GM21367 (cell line): ENCODE measurements around the gene DNAH17.

ENCODE experiments used
- ATAC-seq: cut with Tn5 transposase; IDR thresholded peaks from one replicate; pipeline ENCODE4 v1.9.1; 2021; ENCODE audit not compliant: unreplicated experiment

The DNAH17 gene

GRCh38 chr17:78396441-78397337, 180.5 kb downstream of the DNAH17 start:
- no peak for ATAC-seq

- no peak for ATAC-seq
Measured at GRCh38 chr17:78395155-78395554, 182.0 kb downstream of the DNAH17 start.

- no peak for ATAC-seq
Measured at GRCh38 chr17:78394209-78394608, 183.0 kb downstream of the DNAH17 start.

- ATAC-seq: no peak
Measured at GRCh38 chr17:78393575-78393974, 183.6 kb downstream of the DNAH17 start.

DNA sequence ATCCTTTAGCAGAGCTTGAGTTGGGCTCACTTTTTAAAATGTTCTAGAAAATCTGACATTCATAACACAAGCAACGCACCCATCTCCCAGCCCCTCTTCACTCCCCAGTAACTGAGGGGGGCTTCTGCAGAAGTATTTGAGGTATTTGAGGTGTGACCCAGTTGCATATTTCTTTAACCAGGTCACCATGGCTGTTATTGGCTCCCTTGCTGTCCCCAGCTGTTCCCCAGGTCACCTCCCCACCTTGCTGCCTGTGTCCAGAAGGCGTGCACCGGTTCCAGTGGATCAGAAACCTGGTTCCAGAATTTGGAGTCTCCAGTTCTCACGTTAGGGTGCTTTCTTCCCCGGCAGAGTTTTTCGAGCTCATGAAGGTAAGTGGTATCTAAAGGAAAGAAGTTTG, 184.9 kb downstream of the DNAH17 start:
- ATAC-seq: no peak

DNA sequence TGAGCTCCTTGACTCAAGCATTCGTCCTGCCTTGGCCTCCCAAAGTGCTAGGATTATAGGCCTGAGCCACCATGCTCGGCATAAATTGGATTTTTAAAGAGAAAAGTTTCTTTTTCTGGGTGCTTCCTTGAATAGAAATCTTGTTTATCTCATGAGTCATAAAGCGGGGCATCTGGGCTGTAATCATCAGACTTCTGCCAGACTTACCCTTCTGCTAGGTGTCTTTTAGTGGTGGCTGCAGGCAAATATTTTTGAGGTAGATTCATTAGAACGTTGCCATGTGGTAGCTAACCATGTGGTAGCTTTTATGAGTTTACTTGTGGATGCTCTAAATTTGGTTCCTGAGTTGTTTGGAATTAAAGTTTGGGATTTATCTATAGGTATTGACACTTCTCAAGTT, 185.4 kb downstream of the DNAH17 start:
- ATAC-seq: no peak

GRCh38 chr17:78391051-78391431, 186.2 kb downstream of the DNAH17 start:
- ATAC-seq: no peak

- no peak for ATAC-seq
Measured at GRCh38 chr17:78390241-78391050, 186.8 kb downstream of the DNAH17 start.

DNA sequence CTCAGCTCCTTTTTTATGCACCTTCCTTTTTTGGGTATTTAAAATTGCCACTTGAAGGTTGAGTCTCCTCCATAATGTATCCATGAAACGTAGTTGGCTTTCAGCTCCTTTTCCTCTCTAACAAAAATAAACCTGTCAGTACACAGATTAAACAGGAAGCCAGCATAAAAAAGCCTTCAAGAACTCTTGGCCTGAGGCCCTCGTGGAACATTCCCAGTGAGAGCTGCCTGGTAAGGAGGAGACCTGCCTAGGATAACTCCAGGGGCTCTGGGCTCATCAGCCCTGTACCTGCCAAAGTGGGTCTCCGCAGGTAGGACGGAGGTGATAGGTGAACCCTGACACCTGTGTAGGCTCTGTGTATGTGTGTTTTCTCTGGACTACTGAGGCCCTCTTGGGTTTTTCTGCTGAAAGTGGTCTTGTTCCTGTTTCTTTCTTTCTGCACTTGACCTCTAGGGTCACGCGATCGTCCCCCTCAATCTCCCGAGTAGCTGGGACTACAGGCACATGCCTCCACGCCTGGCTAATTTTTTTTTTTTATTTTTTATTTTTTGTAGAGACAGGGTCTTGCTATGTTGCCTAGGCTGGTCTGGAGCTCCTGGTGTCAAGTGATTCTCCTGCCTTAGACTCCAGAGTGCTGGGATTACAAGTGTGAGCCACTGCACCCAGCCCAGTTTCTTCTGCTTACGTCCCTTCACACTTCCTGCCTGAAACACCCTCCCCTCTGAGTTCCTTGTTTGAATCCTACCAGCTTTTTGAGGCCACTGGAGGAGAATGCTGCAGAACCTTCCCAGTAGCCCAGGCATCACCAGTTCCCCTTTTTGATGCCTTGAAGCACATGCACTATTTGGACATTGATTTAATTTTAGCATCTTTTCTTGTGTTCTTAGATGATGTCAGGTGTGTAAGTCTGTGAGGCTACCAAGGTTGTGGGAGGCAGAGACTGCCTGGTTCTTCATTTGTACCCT, 188.9 kb downstream of the DNAH17 start:
- no peak for ATAC-seq

DNA sequence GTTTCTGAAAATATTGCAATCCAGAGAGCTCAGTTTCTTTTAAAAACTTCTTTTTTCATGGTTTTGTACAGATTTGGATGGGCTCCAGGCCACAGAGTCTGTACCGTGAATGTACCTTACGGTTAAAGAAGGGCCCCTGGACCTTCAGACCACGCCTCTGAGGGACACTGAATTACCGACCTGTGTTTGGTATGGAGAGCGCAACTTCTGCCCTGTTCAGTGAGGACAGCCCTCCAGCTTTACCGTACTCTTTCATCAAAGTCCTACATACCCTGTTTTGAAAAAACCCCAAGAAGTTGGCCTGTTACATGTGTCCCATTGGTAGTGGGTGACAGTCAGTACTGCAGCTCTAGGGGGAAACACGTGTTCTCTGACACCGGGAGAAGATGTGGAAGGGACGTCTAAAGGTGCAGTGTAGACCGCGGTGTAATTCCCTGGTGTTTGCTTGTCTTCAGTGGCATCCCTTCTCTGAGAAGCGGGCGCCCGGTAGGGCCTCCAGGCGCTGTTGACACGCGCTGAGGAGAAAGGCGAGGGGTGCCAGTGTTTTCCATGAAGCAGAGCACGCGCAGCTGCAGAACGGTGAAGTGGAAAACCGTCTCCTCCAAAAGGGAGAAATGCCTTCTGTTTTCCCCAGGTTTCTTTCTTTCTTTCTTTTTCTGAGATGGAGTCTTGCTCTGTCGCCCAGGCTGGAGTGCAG, 192.6 kb downstream of the DNAH17 start:
- ATAC-seq: no peak

GRCh38 chr17:78383725-78384471, 193.3 kb downstream of the DNAH17 start:
- ATAC-seq: no peak

DNA sequence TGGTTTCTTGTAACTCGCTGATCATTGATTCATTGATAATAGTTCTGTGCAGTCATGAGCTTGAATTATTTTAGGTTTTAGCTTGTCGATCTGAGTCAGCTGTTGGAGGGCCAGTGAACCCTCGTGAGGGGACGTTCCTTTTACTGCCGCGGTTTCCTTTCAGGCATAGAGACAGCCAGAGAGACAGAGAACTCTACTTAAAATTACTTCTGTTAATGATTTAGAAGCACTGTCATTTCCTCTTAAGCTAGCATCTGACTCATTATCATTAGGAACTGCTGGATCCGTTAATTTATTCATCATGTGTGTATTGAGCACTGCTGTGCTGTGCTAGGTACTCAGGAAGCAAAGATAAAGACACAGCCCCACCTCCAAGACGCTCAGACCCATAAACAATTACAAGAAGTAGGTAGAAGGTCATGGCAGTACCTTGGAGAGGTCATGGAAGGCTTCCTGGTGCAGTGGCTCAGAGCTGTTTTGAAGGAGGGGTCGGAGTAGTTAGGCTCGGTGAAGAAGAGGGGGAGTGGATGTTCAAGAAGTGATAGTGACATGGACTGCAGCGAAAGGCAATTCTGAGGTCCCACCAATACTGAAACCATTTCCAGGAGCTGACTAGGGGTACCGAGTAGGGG, 195.5 kb downstream of the DNAH17 start:
- ATAC-seq: no peak

DNA sequence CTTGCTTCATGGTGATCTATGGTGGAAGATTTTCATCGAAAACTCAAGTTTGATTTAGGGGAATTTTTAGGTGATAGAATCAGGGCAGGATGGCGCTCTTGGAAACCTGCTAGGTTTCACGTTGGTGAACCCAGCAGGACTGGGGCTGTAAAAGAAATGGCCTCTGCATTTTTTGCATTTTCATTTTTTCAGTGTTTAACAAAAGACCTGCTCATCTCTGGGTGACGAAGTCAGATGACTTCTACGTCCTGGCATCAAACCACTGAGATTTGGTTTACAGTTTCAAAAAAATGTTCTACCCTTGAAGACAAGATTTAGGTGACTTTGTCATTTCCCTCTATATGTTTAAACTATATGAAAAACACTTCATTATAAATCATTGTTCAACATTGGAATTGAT, 196.8 kb downstream of the DNAH17 start:
- ATAC-seq: no peak

DNA sequence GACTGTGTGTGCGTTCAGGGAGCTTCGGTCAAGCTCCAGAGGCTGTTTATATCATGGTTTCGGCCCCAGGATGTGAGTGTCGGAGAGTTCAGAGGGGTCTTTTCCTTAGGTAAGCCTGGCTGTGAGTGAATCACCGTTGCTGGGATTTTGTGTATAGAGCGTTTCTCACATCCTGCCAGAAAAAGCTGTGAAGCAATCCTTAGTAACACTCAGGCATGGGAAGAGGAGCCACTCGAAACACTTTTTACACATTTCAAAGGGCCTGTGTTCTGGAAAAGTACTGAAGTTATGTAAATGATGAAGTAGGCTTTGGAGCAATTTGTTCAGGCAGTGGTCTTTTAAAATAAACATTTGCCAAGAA, 198.1 kb downstream of the DNAH17 start:
- no peak for ATAC-seq

- peak; percentile 45 for ATAC-seq
Measured at GRCh38 chr17:78378225-78379130, 198.7 kb downstream of the DNAH17 start, which contains the start of gene PGS1. Gene PGS1 (plus strand): TSS chr17:78378649. CDS start chr17:78378666, 17 bp downstream.

DNA sequence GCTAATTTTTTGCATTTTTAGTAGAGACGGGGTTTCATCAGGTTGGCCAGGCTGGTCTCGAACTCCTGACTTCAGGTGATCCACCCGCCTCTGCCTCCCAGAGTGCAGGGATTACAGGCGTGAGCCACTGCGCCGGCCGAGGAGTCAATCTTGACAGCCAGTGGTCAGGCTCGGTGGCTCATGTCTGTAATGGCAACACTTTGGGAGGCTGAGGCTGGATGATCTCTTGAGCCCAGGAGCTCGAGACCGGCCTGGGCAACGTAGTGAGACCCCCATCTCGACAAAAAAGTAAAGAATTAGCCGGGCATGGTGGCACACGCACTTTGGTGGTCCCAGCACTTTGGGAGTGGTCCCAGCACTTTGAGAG, 199.4 kb downstream of the DNAH17 start:
- ATAC-seq: no peak

DNA sequence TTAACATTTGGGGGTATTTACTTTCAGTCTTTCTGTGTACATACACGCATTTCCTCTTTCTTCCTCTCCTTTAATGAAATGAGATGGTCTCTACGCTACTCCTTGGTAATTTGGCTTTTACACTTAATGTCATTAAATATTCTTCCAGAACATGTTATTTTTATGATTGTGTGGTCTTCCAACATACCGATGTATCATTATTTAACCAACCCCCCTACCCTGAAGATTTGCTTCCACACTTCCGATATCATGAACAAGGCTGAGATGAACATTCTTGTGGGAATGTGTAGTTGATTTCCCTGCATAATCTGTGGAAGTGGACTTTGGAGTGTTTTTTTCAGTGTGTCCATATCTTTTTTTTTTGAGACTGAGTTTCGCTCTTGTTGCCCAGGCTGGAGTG, 201.0 kb downstream of the DNAH17 start:
- no peak for ATAC-seq
